Measurements from ENCODE around the gene CYSLTR2.

The CYSLTR2 gene

GRCh38 chr13:48653472-48653939 lies at the start of gene CYSLTR2:
CYSLTR2 (plus strand) TSS chr13:48653929; CDS start chr13:48706818, 52,889 bp downstream.
- no peak for DNase-seq (ENCODE audit: low spot score)

DNA sequence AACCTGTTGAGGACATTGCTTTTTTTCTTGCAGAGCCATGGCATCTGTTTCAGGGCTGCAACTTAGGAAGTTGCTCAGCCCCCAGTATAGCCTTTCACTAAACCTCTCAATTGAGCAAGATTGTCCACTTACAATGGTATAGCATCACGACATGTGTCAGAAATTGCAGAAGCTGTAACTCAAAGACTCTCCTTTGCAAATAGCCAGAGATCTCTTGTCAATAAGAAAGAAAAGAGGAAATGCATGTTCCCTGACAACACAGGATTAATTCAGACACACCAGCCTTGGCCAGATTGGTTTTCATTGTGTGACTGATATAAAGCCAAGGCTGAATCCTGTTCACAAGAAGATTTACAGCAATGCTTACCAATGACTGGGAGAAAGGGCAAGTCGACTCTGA lies 38.7 kb upstream of the CYSLTR2 start:
- DNase-seq (ENCODE audit: low spot score), result no peak

DNA sequence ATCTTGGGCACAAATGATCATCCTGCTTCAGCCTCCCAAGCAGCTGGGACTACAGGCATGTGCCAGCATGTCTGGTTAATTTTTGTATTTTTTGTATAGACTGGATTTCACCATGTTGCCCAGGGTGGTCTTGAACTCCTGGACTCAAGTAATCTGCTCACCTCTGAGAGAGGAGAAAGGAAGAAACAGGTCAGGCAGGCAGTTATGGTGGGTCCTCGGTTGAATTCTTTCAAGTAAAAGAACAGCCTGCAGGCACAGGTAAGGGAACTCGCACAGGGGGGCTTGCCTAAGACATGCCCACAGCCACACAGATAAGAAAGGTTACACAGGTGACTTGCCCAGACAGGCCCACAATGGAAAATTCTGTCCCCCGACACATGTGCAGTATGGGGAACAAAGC lies 34.8 kb upstream of the CYSLTR2 start:
- no peak for DNase-seq (ENCODE audit: low spot score)

DNA sequence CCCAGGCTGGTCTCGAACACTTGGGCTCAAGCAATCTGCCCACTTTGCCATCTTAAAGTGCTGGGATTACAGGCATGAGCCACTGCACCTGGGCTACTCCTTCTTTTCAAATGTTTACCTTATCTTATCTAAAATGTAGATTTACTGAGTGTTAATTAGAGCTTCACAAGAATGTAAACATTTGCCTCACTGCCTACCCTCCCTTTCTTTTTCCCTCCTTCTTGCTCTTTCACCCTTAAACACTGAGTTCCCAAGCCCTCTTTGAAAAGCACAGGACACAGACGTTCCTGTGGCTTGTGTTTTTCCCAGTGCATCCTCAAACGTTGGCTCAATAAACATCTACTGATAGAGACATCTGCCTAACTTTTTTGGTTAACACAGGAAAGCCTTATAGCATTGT lies 32.7 kb upstream of the CYSLTR2 start:
- no peak for DNase-seq (ENCODE audit: low spot score)

DNA sequence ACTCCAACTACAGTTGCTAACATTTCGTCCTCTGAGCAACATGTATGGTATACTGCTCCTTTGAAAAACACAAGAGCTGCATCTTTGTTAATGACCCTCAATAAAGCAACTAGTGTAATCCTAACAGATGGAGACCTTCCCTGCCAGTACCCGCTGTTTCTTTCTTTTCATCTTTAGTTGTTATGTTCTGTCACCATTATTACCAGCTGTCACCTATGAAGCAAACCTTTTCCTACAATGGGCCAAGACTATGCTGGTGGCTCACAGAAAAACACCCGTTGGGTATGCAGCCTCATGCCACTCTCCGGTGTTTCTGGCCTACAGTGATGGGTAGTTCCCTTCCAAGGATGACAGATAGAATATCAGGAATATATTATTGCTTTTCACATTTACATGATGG lies 29.7 kb upstream of the CYSLTR2 start:
- no peak for DNase-seq (ENCODE audit: low spot score)

DNA sequence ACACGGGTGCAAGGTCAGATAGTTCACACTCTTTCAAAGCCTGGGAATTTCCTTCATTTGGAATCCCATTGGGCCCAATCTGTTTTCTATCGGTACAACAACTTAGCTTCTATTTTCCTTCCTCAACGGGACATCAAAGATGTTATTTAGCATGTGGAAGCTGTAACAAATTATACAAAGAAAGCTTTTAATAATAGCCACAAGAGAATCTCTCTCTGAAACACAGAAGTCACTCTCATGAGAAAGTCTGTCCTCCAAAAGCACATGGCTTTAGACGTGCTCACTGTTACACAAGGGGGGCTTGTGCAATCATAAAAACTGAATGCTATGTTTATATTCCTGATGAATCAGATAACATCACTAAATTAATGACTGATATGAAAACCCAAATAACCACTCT lies 28.9 kb upstream of the CYSLTR2 start:
- no peak for DNase-seq (ENCODE audit: low spot score)

- no peak for DNase-seq (ENCODE audit: low spot score)
Observed at GRCh38 chr13:48625413-48626076, 28.2 kb upstream of the CYSLTR2 start.

DNA sequence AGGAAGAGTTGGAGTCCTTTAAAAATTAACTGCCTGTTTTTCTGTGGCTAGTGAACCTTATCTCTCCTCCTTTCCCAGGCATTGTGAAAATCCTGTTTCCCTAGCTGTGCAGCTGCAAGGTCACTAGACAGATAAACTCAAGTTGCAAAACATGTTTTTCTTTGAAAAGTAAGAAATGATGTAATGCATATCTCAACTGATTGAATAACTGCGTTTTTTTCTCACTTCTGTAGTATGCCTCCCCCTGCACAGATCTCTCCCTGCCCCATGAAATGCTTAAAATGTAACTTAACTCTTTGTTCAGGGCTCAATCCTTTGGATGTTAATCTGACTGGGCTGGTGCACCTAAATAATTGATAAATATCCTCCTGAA lies 27.7 kb upstream of the CYSLTR2 start:
- DNase-seq (ENCODE audit: low spot score), result no peak

DNA sequence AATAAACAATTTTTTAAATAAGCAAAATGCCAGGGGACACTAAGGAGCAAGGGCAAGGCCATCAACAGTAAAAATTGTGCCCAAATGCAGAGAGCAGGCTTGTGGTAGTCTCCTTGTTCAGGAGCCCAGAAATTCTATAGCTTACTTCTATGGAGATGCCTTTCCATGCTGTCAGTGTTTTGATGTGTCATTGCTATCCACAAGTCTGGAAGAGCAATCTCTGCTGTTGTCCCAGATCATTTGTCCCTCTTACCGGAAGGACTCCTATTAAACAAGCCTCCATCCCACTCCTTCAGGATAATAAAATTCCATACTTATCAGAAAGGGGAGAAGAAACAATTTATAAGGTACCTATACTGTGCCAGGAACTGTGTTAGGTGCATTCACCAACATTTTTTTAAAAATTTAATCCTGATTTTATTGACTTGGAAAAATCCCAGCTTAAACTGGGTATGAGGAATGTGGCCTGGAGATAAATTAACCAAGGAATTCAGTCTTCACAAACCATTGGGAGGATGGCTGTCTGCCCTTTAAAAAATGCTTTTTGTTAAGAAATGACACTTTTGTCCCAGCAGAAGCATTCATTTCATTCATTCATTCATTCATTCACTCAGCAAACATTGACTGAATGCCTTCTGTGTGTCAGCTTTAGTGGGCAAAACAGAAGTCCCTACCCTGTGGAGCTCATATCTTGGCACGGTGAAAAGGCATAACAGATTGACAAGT lies 26.8 kb upstream of the CYSLTR2 start:
- DNase-seq (ENCODE audit: low spot score), result no peak

DNA sequence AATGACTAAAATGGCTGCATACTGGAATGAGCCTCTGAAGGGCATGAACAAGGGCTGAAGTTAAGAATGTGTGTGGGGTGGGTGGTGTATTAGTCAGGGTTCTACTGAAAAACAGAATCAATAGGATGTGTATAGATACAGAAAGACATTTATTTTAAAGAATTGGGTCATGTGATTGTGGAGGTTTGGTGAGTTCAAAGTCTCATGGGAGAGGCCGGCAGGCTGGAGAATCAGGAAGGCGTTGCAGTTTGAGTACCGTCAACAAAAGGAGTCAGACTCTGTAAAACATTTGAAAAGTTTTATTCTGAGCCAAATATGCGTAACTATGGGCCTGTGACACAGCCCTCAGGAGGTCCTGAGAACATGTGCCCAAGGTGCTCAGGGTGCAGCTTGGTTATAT lies 24.5 kb upstream of the CYSLTR2 start:
- DNase-seq (ENCODE audit: low spot score), result no peak

GRCh38 chr13:48630291-48630690 lies 23.4 kb upstream of the CYSLTR2 start:
- DNase-seq (ENCODE audit: low spot score), result no peak

DNA sequence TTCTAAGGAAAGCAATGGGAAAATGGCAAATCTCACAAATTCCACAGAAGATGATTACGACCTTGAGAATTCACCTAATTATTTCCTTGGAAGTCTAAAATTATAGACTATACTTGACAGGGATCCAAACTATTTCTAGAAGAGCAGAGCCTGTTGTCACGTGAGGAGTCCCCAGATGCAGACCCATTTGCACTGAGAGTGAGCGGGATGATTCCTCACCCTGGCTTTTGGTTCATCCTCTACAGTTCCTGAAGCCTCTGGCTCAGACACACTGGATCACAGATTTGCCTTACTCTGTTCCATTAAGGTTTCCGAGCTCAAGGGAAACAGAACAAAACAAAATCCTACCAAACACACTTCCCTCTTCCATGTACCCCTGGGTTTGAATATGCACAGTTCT lies 23.0 kb upstream of the CYSLTR2 start:
- no peak for DNase-seq (ENCODE audit: low spot score)

DNA sequence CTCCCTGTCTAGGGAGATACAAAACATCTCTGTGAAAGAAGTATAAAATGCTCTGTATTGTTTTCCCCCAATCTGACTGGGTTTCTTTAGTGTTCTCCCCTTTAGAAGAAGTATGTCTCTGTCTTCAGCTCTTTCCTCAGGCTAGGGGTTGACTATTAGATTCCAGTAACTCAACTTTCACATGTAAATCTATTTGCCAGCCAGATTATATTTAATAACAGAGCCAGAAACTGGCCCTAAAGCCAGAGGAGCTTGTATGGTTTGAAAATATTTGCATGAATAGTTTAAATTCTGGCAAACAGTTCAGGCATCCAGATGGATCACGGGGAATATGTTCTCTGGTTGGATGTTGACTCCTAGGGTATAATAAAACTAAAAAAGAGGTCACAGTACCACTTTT lies 22.3 kb upstream of the CYSLTR2 start:
- no peak for DNase-seq (ENCODE audit: low spot score)

GRCh38 chr13:48633700-48634099 lies 20.0 kb upstream of the CYSLTR2 start:
- DNase-seq (ENCODE audit: low spot score), result no peak

DNA sequence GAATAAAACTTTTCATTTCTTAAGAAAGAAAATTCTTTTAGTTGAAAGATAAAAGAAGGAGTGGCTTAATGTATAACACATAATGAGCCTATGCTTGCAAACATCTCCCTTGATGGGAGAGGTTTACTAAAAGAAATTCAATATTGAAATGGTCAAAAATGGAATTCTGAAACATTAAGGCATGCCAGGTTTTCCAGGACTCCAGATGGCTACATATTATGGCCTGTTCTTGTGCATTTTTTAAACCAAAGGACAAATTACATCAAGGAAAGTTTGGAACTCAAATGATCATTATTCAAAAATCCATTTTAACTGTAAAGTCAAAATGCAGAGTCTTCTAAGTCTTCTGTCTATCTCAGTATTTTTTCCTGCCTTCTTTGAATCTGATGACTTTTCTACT lies 19.1 kb upstream of the CYSLTR2 start:
- DNase-seq (ENCODE audit: low spot score), result no peak

GRCh38 chr13:48635478-48635877 lies 18.3 kb upstream of the CYSLTR2 start:
- DNase-seq (ENCODE audit: low spot score), result no peak

DNA sequence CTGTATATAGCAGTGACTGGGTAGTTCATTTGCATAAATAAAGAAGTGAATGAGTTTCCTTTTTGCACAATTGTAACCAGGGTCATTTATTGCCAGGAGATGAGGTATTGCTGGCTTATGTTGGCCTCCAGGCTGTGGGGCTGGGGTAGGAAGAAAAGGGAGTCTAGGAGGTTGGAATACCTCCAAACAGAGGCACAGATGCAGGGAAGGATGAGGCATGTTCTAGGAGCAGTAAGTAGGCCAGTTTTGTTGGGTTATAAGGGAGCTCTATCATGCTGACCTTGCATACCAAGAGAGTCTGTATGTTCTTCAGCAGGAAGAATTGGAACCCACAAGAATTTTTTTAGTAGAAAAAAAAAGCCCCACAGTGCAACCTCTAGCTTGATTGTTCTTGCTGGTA lies 17.2 kb upstream of the CYSLTR2 start:
- DNase-seq (ENCODE audit: low spot score), result no peak

DNA sequence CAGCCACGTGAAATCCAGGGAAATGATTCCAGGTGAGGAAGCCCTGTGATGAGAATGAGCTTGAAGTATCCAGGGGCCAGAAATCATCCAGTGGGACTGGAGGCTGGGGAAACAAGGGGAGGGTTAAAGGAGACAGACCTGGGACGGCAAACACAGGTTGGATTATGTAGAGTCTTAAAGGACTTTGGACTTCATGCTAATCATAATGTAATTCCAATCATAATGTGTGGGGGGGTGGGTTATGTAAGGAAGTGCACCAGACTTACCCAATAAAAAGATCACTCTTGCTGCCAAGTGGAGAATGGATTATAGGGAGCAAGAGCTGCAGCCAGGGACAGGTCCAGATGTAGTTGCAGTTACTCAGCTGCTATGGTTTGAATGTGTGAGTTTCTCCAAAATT lies 16.1 kb upstream of the CYSLTR2 start:
- DNase-seq (ENCODE audit: low spot score), result no peak

DNA sequence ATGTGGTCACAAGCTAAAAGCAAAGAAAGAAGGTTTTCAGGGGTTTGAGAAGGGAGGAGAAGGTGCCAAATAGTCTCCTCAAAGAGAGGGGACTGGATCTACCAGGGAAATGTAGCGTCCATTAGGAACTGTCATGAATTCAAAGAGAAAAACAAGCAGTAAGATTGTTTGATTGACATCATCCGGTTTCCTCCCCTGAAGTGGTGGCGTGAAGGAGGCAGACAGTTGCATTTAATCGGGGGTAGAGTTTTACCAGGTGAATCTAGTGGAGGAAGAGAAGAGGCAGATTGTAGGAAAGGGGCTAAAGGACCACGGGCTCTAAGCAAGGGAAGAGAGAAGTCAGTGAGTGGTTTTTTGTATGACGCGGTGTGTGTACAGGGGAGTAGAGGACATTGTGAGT lies 13.0 kb upstream of the CYSLTR2 start:
- DNase-seq (ENCODE audit: low spot score), result no peak

DNA sequence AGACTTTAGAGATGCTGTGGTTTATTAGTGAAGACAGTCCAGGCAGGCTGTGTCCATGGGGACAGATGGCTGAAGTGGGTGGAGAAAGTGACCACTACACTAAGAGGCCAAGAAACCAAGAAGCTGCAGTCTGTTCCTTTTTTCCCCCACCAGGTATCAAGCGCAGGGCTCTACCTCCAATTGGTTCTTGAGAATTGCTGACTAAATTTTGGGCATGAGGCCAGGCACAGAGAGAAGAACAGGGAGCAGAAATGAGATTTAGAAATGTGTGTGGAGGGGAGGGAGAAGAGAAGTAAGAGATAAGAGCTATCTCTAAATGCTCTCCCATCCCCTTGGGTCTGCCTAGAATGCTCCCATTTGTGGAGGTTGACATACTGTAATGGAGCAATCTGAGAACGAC lies 12.3 kb upstream of the CYSLTR2 start:
- no peak for DNase-seq (ENCODE audit: low spot score)

DNA sequence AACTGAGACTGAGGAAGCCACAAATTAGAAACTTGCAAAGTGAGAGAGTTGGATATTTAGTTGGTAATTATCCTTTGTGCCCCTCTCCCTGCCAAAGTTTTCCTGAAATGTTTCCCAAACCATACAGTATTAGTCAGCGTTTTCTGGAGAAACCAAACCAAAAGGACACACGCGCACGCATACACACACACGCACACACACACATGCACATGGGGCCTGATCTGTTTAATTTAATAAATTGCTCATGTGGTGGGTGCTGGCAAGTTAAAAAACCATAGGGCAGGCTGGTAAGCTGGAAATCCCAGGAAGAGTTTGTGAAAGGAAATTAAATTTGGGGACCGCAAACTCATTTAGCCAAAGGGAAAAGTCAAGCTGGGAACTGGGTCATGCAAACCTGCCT lies 11.7 kb upstream of the CYSLTR2 start:
- DNase-seq (ENCODE audit: low spot score), result no peak

DNA sequence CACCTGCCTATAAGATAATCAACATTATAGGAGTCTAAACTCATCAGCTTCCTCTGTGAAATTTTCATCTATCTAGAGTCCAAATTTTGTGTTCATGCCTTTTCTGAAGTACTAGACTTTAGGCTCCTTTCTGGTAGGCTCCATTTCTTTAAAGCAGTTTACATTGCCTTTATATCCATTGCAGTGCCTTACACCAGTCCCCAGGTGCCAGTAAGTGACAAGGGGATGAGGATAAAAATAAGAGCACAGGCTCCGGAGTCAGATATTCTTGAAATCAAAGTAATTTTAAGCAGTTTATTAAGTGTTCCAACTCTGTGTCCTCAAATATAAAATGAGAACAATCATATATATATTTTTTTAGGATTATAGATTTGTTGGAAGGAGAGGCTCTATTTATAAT lies 10.6 kb upstream of the CYSLTR2 start:
- DNase-seq (ENCODE audit: low spot score), result no peak

- no peak for DNase-seq (ENCODE audit: low spot score)
Observed at GRCh38 chr13:48644141-48644540, 9.6 kb upstream of the CYSLTR2 start.

DNA sequence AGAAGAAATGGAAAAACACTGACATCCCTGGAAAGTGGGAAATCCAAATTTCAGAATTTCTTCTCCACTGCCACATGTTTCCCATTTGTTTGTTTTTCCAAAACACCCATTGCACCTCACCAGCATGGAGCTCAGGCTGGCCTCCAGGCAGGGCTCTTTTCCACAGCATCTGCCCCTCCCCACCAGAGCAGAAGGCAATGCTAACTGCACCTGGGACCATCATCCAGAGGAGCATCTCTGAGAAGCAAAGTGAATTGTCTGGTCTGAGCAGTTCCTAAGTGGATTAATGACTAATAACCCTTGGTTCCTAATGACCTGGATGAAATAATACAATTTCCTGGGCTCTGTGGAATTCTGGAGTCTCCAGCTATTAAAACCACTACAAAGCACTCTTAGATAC lies 8.8 kb upstream of the CYSLTR2 start:
- DNase-seq (ENCODE audit: low spot score), result no peak

Measured in hepatic stellate cell (primary cell).